HG03103 (cell line): ENCODE data around the gene LRIT2.

Experiments used
- ATAC-seq: cut with Tn5 transposase; IDR thresholded peaks from one replicate; pipeline ENCODE4 v1.9.1; 2021; ENCODE audit warnings: low read depth; ENCODE audit not compliant: unreplicated experiment

LRIT2 gene

GRCh38 chr10:84243759-84244158 lies 18.4 kb upstream of the LRIT2 start:
- ATAC-seq: no peak

DNA sequence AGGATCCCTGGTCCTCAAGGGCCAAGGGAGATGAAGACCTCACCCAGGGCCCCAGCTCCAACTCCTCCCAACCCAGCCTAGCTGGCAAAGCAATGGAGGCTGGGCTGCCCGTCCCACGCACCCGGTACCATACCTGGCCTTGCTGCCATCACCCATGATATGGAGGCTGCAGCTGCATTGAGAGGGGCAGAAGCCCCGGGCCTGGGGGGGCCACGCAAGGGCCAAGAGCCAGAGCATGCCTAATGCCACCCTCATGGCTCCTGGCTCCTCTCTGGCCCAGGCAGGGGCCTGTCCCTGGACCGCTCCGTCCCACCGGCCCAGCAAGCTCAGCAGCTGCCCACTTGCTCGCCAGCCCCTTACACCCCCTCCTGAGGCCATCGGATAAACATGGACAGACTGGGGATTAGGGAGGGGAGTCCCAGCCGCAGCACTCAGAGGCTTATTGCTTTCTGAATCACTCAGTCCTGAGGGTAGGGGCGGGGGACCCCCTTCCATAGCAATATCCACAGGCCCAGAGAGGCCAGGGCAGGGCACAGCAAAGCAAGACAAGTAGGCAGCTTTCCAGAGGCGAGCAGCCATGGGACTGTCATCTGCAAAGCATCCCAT lies 15.9 kb upstream of the LRIT2 start, which contains the start of gene LRIT1:
Gene LRIT1 (minus strand): TSS at position 362 of the 606 bp plus-strand sequence. CDS start 107 bp downstream, at position 255.
- ATAC-seq: no peak

DNA sequence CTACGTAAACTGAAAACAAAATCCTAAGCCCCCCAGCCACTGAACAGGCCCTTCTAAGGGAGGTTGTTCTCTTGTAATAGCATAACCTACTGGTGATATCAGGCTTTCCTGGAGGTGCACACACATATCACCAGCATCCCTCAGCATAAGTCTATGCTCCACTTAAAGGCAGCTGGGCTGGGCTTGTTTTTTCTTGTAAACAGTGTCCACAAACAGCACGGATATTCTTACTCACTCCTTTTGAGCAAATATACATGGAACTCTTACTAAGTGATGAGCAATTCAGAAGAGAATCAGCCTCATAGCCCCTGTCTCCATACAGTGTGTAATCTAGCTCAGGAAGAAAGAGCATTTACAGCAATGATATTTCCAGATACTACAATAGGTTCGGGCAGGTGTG lies 13.6 kb upstream of the LRIT2 start:
- no peak for ATAC-seq

DNA sequence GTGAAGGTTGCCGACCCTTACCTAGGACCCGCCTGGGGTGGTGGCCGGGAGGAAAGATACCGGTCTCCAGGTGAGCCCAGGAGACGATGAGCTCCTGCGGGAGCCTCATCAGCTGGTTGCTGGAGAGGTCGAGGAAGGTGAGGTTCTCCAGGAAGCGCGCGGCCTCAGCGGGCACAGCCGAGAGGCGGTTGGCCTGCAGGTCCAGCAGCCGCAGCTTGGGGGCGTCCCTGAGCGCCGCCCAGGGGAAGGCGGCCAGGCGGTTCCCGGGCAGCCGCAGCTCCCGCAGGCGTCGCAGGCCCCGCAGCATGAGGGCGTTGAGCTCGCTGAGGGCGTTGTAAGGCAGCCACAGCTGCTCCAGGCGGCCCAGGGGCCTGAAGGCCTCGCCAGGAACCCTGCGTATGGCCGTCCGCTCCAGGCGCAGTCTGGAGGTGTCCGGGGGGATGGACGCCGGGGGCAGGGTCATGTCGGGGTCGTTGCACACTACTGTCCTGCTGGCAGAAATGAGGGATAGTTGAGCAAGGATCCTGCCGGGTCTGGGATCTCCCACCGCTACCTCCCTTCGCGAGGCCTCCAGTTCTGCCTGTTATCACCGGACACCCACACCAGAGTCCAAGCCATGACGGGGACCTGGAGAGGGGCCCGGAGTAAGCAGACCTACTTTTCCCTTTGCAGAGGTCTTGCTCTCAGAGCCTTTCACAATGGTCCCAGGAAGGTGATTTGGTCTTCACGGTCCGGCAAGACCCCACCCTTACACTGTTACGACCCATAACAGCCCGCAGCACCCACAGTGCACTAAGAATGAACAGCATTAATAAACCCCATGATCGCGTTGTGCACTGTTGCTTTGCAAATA lies 12.1 kb upstream of the LRIT2 start:
- ATAC-seq: no peak

DNA sequence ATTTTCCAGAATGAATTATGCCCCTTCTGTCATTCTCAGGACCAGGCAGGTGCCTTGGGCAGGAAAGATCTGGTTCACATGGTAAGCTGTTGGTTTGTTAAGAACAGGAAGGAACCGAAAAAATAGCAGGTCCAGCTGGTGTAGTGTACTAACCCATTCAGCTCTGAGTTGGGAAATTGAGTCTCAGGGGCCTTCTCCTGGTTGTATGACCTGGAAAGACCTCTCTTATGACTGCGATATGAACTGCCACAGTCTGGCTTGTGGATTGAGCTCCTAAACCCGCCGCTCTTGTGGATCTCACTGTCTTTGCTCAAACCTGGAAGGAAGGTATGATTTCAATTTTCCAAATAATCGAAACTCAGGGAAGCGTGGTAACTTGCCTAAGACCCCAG lies 11.5 kb upstream of the LRIT2 start:
- ATAC-seq: no peak

DNA sequence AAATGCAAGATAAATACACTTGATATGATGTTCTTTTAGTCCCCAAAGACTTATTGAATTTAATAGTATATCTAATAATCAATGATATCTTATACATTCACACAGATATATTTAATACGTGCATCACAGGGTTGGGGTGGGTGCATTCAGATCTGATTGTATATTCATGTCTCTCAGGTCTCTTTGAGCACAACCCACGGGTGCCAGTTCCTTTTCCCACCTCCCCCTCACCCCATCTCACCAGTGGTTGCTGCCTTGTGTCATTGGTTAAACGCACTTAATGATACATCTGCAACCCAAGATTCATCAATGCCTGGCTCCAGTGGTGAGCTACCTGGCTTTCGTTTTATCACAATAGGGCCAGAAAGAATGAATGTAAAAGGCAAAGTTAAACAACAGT lies 9.8 kb upstream of the LRIT2 start:
- ATAC-seq: no peak

GRCh38 chr10:84234479-84234878 lies 9.1 kb upstream of the LRIT2 start:
- ATAC-seq: no peak

DNA sequence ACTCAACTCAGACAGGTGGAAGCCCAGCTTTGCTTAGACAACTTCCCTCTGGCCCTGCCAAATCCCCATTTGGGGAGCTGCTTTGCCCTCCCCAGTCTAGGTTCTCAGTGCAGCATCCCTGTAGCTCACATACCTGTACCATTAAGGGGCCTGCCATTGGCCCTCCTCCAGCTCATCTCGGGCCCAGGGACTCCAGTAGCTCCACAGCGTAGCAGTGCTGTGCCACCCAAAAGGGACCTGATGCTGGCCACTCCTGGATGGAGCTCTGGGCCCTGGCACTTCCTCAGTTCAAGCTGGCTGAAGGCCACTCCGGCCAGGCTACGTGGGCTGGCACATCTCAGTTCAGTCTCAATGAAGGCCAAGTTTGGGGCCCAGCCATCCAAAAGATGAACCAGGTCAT lies 8.6 kb upstream of the LRIT2 start:
- no peak for ATAC-seq

DNA sequence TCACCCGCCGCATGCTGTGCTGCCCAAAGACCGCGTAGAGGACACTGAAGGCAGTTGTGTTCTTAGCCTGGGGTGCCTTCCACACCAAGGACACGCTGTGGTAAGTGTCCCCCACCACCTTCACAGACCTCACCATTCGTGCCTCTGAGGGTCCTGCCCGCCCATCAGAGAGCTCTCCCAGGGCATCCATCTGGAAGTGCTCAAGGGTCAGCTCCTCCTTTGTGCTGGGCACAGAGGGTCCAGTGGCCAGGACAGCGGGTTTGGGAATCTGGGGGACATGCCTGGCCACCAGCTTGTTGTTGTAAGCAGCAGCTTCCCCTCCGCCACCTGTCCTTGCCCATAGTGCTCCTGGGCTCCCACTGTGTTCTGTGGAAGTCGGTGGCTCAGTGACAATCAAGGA lies 7.0 kb upstream of the LRIT2 start:
- no peak for ATAC-seq

DNA sequence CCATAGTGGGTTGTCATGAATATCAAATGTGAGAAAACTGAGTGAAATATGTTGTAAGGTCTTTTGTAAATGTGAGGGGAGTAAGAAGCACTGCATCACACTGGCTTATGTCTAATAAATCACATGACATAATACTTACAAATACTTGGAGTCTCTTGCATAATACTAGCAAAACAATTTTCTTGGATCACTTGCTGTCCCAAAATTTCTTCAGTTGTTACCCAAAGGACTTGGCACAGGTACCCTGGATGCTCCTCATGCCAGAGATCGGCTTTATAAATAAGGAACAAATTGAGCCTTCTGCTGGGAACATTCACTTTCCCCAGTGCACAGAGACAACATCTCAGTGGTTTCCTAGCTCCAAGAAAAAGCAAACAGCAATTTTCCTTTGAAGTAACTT lies 5.0 kb upstream of the LRIT2 start:
- no peak for ATAC-seq

GRCh38 chr10:84227810-84228209 lies 2.5 kb upstream of the LRIT2 start:
- no peak for ATAC-seq

- ATAC-seq: no peak
These were observed 1.3 kb upstream of the LRIT2 start for GRCh38 chr10:84226616-84227015.

GRCh38 chr10:84224411-84225028 lies 824 bp downstream of the LRIT2 start:
- no peak for ATAC-seq

DNA sequence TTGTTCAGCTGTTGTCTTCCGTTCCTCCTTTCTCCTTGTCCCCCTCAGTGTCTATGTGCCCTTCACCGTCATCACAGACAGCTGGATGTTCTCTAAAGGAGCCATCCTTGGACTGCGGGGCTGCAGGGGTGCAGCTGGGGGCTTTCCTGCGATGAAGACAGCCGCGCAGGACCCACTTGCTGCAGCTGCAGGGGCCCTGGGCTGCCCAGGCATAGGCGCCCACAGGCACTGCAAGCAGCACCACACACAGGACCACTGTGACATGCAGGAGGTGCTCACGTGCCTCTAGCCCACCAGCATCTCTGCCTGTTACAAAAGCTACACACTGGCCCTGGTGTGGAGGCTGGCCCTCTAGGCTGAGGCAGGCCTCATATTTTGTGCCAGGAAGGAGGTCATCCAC lies 3.4 kb downstream of the LRIT2 start:
- no peak for ATAC-seq

GRCh38 chr10:84217746-84218145 lies 7.6 kb downstream of the LRIT2 start:
- no peak for ATAC-seq

- no peak for ATAC-seq
These were observed 8.5 kb downstream of the LRIT2 start for GRCh38 chr10:84216834-84217233.

- peak; percentile 87 for ATAC-seq
These were observed 10.6 kb downstream of the LRIT2 start for GRCh38 chr10:84214612-84215235.

DNA sequence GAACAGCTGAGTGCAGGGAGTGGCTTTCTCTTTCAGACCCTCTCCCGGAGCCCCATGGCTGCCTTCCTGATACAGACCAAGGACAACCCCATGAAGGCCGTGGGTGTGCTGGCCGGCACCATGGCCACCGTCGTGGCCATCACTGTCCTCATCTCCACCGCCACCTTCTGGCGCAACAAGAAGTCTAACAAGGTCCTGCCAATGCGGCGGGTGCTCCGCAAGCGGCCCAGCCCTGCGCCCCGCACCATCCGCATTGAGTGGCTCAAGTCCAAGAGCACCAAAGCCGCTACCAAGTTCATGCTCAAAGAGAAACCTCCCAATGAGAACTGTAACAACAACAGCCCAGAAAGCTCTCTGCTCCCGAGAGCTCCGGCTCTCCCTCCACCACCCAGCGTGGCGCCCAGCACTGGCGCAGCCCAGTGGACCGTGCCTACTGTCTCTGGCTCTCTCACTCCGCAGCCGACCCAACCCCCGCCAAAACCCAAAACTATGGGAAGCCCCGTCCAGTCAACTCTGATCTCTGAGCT lies 11.2 kb downstream of the LRIT2 start:
- ATAC-seq: no peak

DNA sequence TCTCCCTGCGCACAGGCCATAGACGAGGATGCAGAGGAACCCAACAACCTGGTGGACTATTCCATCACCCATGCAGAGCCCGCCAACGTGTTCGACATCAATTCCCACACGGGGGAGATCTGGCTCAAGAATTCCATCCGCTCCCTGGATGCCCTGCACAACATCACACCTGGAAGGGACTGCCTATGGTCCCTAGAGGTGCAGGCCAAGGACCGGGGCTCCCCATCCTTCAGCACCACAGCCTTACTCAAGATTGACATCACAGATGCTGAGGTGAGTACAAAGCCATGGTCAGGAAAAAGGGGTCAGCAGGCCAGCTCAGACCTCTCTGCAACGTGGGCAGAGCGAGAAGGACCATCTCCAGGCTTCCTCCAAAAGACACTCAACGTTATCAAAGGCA lies 12.3 kb downstream of the LRIT2 start:
- ATAC-seq: no peak

- no peak for ATAC-seq
These were observed 13.3 kb downstream of the LRIT2 start for GRCh38 chr10:84212014-84212413.

- ATAC-seq: no peak
These were observed 13.8 kb downstream of the LRIT2 start for GRCh38 chr10:84211566-84211965.
